HCT116 (cell line): ENCODE data around the gene SECTM1.

Experiments
- CTCF ChIP-seq, 3 experiments: fragments of 200-600 bp in 1 of 3; sonication (generic) in 1 of 3; IDR thresholded peaks in 2 of 3; conservative IDR thresholded peaks in 1 of 3; 2 replicates each; pipeline ENCODE4 v1.5.1; 2012 to 2017; ENCODE audit warnings: low read depth in 2 of 3, low read length in 2 of 3, antibody characterized with exemption in 1 of 3, borderline replicate concordance in 1 of 3, control low read depth in 1 of 3, mild to moderate bottlenecking in 1 of 3, mixed read lengths in 1 of 3, mixed run types in 1 of 3, moderate library complexity in 1 of 3; ENCODE audit not compliant: insufficient read depth in 1 of 3
- EZH2phosphoT487 ChIP-seq: fragments of 200-600 bp; IDR thresholded peaks from 2 replicates; pipeline ENCODE4 v1.6.1; 2018; ENCODE audit warnings: antibody characterized with exemption, borderline replicate concordance
- JUND ChIP-seq: IDR thresholded peaks from 2 replicates; pipeline ENCODE4 v1.6.1; 2012
- SIN3A ChIP-seq: IDR thresholded peaks from 2 replicates; pipeline ENCODE4 v1.6.1; 2012; ENCODE audit warnings: low read depth
- YY1 ChIP-seq: IDR thresholded peaks from 2 replicates; pipeline ENCODE4 v1.6.1; 2011; ENCODE audit warnings: low read length, low read depth, moderate library complexity, mild to moderate bottlenecking; ENCODE audit not compliant: insufficient replicate concordance; ENCODE audit errors: extremely low read depth
- TF ChIP-seq, protein P1 (sequence below): IDR thresholded peaks from 2 replicates; pipeline ENCODE4 v1.6.1; 2012

- no peak for TF ChIP-seq EZH2phosphoT487
- no peak for TF ChIP-seq YY1
- TF ChIP-seq, protein P1, sequence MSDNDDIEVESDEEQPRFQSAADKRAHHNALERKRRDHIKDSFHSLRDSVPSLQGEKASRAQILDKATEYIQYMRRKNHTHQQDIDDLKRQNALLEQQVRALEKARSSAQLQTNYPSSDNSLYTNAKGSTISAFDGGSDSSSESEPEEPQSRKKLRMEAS: no peak
- TF ChIP-seq CTCF (IDR thresholded peaks at IDR 0.05 in 2 of 3, conservative IDR thresholded peaks at IDR 0.05 in 1 of 3; ENCODE audit: borderline replicate concordance in 1 of 3, insufficient read depth in 1 of 3, low read depth in 2 of 3, low read length in 2 of 3): no peak
- no peak for TF ChIP-seq JUND
- no peak for TF ChIP-seq SIN3A
These were observed 21.3 kb upstream of the SECTM1 start for GRCh38 chr17:82354804-82355308.
